H1 (cell line): Measurements from ENCODE around the gene NEFH. TPM values are rescaled to one million over a fixed set of nuclear protein-coding genes. Genes with fewer than 3 reads are reported as not detected.

Source experiments
- CBX8 ChIP-seq: fragments of 300-800, 300-1000 bp; sonication (generic); IDR thresholded peaks from 2 replicates; pipeline ENCODE4 v1.7.1; 2016; ENCODE audit warnings: low read depth, low read length, borderline replicate concordance
- CREB1 ChIP-seq: IDR thresholded peaks from 2 replicates; pipeline ENCODE4 v1.6.1; 2012; ENCODE audit warnings: inconsistent platforms
- HDAC2 ChIP-seq, 2 experiments: fragments of 300-600 bp in 1 of 2; sonication (generic) in 1 of 2; IDR thresholded peaks; 2 replicates each; pipeline ENCODE4 v1.6.1; 2011 to 2012; ENCODE audit warnings: low read depth in 2 of 2, low read length in 2 of 2, mild to moderate bottlenecking in 2 of 2, moderate library complexity in 2 of 2, borderline replicate concordance in 1 of 2, inconsistent platforms in 1 of 2
- HDAC6 ChIP-seq: IDR thresholded peaks from one replicate; pipeline ENCODE4 v1.7.1; 2012; ENCODE audit warnings: low read depth, mild to moderate bottlenecking, inconsistent platforms, low read length, moderate library complexity
- PHF8 ChIP-seq: fragments of 200-600 bp; sonication (generic); conservative IDR thresholded peaks from 2 replicates; pipeline ENCODE4 v1.7.1; 2012; ENCODE audit warnings: low read depth, mild to moderate bottlenecking, inconsistent platforms, low read length, moderate library complexity
- SAP30 ChIP-seq: fragments of 300-600 bp; sonication (generic); IDR thresholded peaks from 2 replicates; pipeline ENCODE4 v1.7.1; 2012; ENCODE audit warnings: low read length, moderate library complexity, mild to moderate bottlenecking, inconsistent platforms; ENCODE audit not compliant: insufficient read depth, insufficient replicate concordance
- SUZ12 ChIP-seq: fragments of 200-600 bp; sonication (generic); IDR thresholded peaks from 2 replicates; pipeline ENCODE4 v1.6.1; 2012; ENCODE audit warnings: mild to moderate bottlenecking, inconsistent platforms, low read length, moderate library complexity, mixed read lengths
- TEAD4 ChIP-seq: IDR thresholded peaks from 2 replicates; pipeline ENCODE4 v1.6.1; 2012; ENCODE audit warnings: low read depth, low read length, inconsistent platforms, mixed read lengths
- polyA plus RNA-seq, 7 experiments: library from polyadenylated mRNA; depleted of rRNA in 3 of 7; stranded (reverse) in 5 of 7; unstranded in 2 of 7; fragments of >200 nt in 5 of 7; fragments of 200-250 nt in 2 of 7; gene quantifications; 1 replicate in 5 of 7; 2 replicates in 1 of 7; 4 replicates in 1 of 7; pipeline versions ENCODE4 v1.2.1 to v1.2.3, GENCODE V29; 2011 to 2013; ENCODE audit warnings: missing spikeins in 2 of 7, mixed read lengths in 2 of 7
- total RNA-seq: library from RNA; stranded (reverse); fragmentation: NEBNext Ultra II Directional; extraction: Animal tissue kit (Norgen Biotek cat#: 25700); gene quantifications from 2 replicates; pipeline ENCODE4 v1.2.1, GENCODE V29; 2021
- TF ChIP-seq, protein P1 (sequence below): IDR thresholded peaks from 2 replicates; pipeline ENCODE4 v1.6.1; 2012; ENCODE audit warnings: low read length, inconsistent platforms

The NEFH gene
- total and polyA plus RNA-seq, 2 of the 8 experiments (the other 6 are each of a cell fraction or from before 2014, with no cell fraction given), result 0.57 to 2.3 TPM

DNA sequence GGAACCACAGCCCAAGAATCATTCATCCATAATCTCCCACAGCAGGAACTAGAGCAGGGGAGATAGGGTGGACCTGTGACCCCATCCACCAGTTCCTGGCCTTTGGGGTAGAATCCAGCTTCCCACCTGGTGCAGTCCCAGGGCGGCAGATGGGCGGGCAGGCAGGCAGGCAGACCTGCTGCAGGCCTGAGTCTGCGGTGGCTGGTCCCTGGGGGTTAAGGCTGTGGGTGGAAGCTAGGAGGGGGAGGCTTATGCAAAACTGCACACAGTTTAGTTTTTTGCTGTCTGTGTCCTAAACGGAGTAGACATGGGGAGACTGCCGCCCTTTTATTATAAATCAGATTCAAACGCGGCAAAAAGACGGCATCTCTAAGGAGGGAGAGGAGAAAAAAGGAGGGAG, 4.5 kb upstream of the NEFH start (continued):
- TF ChIP-seq SUZ12 (no peak), HDAC2 (IDR thresholded peaks at IDR 0.05; ENCODE audit: borderline replicate concordance in 1 of 2, low read depth in 2 of 2, low read length in 2 of 2) (no peak), CBX8 (no peak), CREB1 (no peak), TEAD4 (no peak), HDAC6 (no peak), PHF8 (no peak), SAP30 (no peak)
- TF ChIP-seq, protein P1, sequence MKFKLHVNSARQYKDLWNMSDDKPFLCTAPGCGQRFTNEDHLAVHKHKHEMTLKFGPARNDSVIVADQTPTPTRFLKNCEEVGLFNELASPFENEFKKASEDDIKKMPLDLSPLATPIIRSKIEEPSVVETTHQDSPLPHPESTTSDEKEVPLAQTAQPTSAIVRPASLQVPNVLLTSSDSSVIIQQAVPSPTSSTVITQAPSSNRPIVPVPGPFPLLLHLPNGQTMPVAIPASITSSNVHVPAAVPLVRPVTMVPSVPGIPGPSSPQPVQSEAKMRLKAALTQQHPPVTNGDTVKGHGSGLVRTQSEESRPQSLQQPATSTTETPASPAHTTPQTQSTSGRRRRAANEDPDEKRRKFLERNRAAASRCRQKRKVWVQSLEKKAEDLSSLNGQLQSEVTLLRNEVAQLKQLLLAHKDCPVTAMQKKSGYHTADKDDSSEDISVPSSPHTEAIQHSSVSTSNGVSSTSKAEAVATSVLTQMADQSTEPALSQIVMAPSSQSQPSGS, result no peak
